Myocyte (in vitro differentiated cells): ENCODE data around the gene B4GALNT1. TPM values are rescaled to one million over a fixed set of nuclear protein-coding genes. Genes with fewer than 3 reads are reported as not detected.
"Not testable (repeated sequence)": the region's sequence is repeated elsewhere in the genome, so short reads cannot be mapped to it uniquely, and the experiment has no call there.

ENCODE experiments used
- DNase-seq: peaks from one replicate; pipeline ENCODE4 v3.0.0-alpha.2; 2012; ENCODE audit warnings: low read depth
- polyA plus RNA-seq: library from polyadenylated mRNA; unstranded; fragments of >200 nt; gene quantifications from one replicate; pipeline ENCODE4 v1.2.1, GENCODE V29; 2012; ENCODE audit warnings: missing spikeins
- total RNA-seq: library from RNA; depleted of rRNA; stranded (reverse); fragments of >200 nt; gene quantifications from 2 replicates; pipeline ENCODE4 v1.2.3, GENCODE V29; 2014

Gene B4GALNT1
- 2.5 and 3.4 TPM in 2 replicates for total RNA-seq
- 1.6 TPM for polyA plus RNA-seq

GRCh38 chr12:57632958-57633840 lies at the start of gene B4GALNT1:
TSS of gene B4GALNT1 (minus strand) at chr12:57633201. CDS start at chr12:57632132, 1,069 bp downstream.
- DNase-seq = peak; percentile 59

GRCh38 chr12:57679697-57680096 lies 46.7 kb upstream of the B4GALNT1 start:
- no peak for DNase-seq

DNA sequence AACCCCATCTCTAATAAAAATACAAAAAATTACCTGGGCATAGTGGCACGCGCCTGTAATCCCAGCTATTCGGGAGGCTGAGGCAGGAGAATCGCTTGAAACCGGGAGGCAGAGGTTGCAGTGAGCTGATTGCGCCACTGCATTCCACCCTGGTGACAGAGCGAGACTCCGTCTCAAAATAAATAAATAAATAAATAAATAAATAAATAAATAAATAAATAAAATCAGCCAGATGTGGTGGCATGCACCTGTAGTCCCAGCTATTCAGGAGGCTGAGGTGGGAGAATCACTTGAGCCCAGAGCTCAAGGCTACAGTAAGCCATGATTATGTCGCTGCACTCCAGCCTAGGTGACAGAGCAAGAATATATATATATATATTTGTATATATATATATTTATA lies 44.9 kb upstream of the B4GALNT1 start:
- not testable (repeated sequence) for DNase-seq

DNA sequence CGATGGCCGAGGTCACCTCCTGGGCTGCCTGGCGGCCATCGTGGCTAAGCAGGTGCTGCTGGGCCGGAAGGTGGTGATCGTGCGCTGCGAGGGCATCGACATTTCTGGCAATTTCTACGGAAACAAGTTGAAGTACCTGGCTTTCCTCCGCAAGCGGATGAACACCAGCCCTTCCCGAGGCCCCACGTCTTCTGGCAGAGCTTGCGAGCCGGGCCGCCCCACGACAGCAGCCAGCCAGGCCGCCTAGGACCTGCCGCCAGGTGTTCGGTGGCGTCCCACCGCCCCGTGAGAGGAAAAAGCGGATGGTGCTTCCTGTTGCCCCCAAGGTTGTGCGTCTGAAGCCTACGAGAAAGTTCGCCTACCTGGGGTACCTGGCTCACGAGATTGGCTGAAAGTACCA lies 41.7 kb upstream of the B4GALNT1 start:
- DNase-seq = no peak

DNA sequence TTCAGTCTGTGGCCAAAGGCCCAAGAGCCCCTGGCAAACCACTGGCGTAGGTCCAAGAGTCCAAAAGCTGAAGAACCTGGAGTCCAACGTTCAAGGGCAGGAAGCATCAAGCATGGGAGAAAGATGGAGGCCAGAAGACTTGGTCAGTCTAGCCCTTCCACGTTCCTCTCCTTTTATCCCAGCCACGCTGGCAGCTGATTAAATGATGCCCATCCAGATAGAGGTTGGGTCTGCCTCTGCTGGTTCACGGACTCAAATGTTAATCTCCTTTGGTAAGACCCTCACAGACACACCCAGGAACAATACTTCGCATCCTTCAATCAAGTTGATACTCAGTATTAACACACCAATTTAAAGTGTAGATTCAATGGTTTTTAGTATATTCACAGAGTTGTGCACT lies 39.8 kb upstream of the B4GALNT1 start:
- no peak for DNase-seq

DNA sequence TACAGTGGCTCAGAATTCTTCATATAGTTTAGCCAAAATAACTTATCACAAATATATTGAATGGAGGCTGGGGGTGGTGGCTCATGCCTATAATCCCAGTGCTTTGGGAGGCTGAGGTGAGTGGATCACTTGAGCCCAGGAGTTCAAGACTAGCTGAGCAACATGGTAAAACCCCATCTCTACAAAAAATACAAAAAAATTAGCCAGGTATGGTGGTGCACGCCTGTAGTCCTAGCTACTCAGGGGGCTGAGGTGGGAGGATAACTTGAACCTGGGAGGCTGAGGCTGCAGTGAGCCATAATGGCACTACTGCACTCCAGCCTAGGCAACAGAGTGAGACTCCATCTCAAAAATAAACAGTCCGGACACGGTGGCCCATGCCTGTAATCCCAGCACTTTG lies 38.8 kb upstream of the B4GALNT1 start:
- DNase-seq = not testable (repeated sequence)

DNA sequence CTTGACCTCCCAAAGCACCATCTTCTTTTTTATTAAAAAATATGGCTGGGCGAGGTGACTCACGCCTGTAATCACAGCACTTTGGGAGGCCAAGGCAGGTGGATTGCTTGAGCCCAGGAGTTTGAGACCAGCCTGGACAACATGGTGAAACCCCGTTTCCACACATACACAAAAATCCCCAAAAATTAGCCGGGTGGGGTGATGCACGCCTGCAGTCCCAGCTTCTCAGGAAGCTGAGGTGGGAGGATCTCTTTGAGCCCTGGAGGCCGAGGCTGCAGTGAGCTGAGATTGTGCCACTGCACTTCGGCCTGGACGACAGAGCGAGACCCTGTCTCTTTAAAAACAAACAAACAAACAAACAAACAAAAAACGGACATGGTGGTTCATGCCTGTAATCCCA lies 36.7 kb upstream of the B4GALNT1 start:
- not testable (repeated sequence) for DNase-seq

GRCh38 chr12:57666897-57667296 lies 33.9 kb upstream of the B4GALNT1 start:
- DNase-seq = no peak

GRCh38 chr12:57665066-57665820 lies 32.2 kb upstream of the B4GALNT1 start:
- DNase-seq = not testable (repeated sequence)

- no peak for DNase-seq
Measured at GRCh38 chr12:57661376-57661775, 28.4 kb upstream of the B4GALNT1 start.

GRCh38 chr12:57658890-57659289 lies 25.9 kb upstream of the B4GALNT1 start:
- DNase-seq = no peak

DNA sequence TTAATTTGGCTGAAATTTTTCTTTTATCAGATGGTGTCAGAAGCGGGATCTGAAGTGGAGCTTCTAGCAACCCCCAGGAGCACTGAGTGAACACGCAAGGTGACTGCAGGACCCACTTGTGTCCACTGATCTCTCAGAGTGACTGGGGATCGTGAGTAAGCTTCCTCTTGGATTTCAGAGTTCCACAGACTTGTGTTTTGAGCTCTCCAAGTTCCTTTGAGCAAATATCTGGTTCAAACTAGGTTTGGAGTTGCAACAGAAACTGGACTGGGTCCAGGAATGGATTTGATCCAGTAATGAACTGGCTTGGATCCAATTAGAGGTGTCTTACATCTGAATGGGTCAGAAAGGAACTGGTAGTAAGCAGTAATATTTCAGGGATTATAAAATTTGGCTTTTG lies 24.7 kb upstream of the B4GALNT1 start:
- DNase-seq = peak; percentile 12

- DNase-seq = not testable (repeated sequence)
Measured at GRCh38 chr12:57656408-57656807, 23.4 kb upstream of the B4GALNT1 start.

DNA sequence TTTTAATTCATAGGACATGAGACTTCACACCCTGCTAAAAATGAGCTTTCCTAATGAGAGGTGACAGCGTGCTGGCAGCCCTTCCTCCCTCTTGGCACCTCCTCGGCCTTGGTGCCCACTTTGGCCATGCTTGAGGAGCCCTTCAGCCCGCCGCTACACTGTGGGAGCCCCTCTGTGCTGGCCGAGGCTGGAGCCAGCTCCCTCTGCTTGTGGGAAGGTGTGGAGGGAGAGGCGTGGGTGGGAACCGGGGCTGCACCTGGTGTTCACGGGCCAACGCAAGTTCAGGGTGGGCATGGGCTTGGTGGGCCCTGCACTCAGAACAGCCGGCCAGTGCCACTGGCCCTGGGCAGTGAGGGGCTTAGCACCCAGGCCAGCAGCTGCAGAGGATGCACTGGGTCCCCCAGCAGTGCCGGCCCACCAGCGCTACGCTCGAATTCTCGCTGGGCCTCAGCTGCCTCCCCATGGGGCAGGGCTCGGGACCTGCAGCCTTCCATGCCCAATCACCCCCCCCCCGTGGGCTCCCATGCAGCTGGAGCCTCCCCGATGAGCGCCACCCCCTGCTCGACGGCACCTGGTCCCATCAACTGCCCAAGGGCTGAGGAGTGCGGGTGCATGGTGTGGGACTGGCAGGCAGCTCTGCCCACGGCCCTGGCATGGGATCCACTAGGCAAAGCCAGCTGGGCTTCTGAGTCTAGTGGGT lies 22.7 kb upstream of the B4GALNT1 start:
- DNase-seq = no peak

DNA sequence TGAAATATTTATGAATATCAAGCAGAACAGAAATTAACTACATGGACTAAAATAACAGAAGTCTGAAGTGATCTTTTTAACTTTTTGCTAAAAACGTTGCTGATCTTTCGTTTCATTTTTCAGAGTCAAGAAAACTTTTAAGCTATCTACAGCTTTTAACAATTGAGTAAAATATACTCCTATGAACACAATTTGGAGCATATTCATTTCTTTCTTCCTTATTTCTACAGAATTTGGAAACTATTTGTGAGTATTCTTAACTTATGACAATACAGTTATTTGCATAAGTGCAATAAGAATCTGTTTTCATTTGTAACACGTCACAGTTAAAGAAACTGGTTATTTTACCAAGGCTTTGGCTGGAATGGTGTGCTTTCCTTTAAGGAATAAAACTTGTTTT lies 21.0 kb upstream of the B4GALNT1 start:
- no peak for DNase-seq

DNA sequence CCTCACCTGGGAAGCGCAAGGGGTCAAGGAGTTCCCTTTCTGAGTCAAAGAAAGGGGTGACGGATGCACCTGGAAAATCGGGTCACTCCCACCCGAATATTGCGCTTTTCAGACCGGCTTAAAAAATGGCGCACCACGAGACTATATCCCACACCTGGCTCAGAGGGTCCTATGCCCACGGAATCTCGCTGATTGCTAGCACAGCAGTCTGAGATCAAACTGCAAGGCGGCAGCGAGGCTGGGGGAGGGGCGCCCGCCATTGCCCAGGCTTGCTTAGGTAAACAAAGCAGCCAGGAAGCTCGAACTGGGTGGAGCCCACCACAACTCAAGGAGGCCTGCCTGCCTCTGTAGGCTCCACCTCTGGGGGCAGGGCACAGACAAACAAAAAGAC lies 13.7 kb upstream of the B4GALNT1 start:
- DNase-seq = not testable (repeated sequence)

GRCh38 chr12:57645990-57646658 lies 13.1 kb upstream of the B4GALNT1 start:
- peak; percentile 34 for DNase-seq

DNA sequence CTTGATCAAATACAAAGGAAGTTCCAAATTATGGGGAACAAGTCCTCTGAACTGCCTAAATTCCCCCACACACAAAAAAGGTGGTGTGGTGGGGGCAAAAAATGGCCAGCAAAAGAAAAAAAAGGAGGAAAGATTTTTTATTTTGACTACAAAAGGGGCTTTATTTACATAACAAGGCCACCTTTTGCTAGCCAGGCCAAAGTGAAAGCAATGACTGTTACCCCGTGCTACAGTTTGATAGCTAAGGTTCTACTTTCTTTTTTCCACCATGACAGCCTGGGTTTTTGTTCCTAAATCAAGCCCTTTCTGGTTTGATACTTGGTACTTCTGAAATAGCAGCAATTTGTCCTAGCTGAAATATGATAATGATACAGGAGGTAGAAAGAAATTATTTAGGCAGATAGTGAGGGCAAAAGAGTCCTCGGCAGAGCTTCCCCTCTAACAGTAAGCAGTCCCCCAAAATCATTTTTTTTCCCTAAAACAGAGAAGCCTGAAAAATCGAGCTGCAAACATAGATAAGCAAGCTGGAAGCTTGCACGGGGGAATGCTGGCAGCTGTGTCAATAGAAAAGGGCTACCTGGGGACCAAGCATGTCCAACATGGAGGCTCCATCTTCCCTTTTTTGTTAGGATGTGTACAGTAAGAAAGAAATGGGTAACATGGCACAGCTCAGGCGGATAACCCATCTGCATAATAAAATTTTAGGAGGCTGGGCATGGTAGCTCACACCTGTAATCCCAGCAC lies 8.9 kb upstream of the B4GALNT1 start:
- DNase-seq = no peak

DNA sequence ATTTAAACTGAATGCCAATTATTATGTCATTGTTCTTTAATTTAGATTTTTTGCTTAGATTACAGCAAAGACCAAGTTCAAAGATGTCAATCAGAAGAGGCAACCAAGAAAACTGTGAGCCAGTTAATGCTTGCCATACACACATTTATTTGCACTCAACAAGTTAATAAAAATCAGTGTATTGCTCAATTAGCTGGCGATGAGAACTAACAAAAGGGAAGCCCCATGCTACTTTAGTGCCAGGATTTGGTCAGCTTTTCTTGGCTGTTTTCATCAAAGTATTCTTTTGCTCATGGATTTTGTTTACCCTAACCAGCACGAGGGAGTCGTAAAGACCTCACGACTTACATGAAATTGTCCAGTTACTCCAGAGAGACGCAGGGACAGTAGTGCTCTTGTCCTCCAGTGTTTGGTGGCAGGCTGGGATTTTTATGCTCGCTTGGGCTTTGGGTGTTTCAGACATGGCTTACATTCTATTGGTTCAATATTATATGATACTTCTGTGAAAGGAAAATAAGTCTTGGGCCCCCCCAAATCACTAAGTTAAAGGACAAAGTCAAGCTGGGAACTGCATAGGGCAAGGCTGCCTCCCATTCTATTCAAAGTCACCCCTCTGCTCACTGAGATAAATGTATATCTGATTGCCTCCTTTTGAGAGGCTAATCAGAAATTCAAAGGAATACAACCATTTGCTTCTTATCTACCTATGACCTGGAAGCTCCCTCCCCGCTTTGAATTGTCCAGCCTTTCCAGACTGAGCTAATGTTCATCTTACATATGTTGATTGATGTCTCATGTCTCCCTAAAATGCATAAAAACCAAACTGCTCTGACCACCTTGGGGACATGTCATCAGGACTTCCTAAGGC lies 7.4 kb upstream of the B4GALNT1 start:
- DNase-seq = no peak
